ENCODE measurements around the gene EPS8L2.

DNA sequence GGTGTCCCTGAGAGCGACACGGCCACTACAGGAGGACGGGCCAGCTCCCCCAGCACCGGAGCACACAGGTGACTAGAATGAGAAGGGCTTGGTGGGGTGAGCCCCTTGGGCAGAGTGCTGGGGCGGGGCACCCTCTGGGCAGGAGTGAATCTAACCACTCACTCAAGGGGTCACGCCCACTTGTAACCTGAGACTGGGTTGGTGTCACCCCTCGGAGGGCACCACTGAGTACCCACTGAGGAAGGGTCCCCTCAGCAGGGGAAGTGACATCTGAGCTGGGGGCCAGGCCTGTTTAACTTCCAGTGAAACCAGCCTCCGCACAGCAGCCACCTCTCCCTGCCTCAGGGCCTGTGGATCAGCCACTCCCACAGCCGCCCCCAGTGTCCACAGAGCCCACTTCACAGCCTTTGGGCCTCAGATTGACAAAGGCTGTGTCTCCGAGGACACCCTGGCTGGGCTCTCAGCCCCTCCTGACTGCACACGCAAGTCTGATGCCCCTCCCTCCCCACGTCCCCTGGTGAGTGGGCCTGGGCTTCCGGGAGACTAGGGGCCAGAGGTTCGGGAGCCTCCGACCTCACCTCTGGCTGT lies 65.7 kb downstream of the EPS8L2 start:
- no peak for TF ChIP-seq POLR2A (IDR thresholded peaks at IDR 0.05)
- TF ChIP-seq, protein P1, sequence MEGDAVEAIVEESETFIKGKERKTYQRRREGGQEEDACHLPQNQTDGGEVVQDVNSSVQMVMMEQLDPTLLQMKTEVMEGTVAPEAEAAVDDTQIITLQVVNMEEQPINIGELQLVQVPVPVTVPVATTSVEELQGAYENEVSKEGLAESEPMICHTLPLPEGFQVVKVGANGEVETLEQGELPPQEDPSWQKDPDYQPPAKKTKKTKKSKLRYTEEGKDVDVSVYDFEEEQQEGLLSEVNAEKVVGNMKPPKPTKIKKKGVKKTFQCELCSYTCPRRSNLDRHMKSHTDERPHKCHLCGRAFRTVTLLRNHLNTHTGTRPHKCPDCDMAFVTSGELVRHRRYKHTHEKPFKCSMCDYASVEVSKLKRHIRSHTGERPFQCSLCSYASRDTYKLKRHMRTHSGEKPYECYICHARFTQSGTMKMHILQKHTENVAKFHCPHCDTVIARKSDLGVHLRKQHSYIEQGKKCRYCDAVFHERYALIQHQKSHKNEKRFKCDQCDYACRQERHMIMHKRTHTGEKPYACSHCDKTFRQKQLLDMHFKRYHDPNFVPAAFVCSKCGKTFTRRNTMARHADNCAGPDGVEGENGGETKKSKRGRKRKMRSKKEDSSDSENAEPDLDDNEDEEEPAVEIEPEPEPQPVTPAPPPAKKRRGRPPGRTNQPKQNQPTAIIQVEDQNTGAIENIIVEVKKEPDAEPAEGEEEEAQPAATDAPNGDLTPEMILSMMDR (IDR thresholded peaks at IDR 0.05) = no peak
